WTC11 (cell line): ENCODE results near the gene NOS3. TPM values are rescaled to one million over a fixed set of nuclear protein-coding genes. Genes with fewer than 3 reads are reported as not detected.

Source experiments
- ATAC-seq: fragments of 200-7000 bp; cut with Tn5 transposase; 2 replicates; pipeline ENCODE4 v1.10.0; 2021; ENCODE audit warnings: mild to moderate bottlenecking, moderate library complexity
- CTCF ChIA-PET: fragments of 300-600 bp; sonication (Branson Sonifier 250); formaldehyde crosslinking; loops from one replicate; lab custom pipeline; 2021; ENCODE audit warnings: antibody characterized with exemption; lab: Charles Lee
- POLR2A ChIA-PET: fragments of 350-600 bp; sonication (Branson Sonifier 250); formaldehyde crosslinking; loops from one replicate; lab custom pipeline; 2021; ENCODE audit warnings: antibody characterized with exemption; lab: Charles Lee
- DNase-seq: peaks from one replicate; pipeline ENCODE4 v3.0.0; 2021; ENCODE audit warnings: low spot score
- H3K27ac Mint-ChIP-seq: 2 replicates; pipeline ENCODE4 v1.8.0; 2021; ENCODE audit warnings: mixed read lengths
- H3K27me3 Mint-ChIP-seq: 2 replicates; pipeline ENCODE4 v1.8.0; 2021; ENCODE audit warnings: low read depth, mild to moderate bottlenecking, moderate library complexity, mixed read lengths
- H3K36me3 Mint-ChIP-seq: 2 replicates; pipeline ENCODE4 v1.8.0; 2021; ENCODE audit warnings: mixed read lengths
- H3K4me1 Mint-ChIP-seq: 2 replicates; pipeline ENCODE4 v1.8.0; 2022; ENCODE audit warnings: mixed read lengths
- H3K4me3 Mint-ChIP-seq: 2 replicates; pipeline ENCODE4 v1.8.0; 2021; ENCODE audit warnings: mild to moderate bottlenecking, moderate library complexity, mixed read lengths
- H3K9me3 Mint-ChIP-seq: 2 replicates; pipeline ENCODE4 v1.8.0; 2021; ENCODE audit warnings: mixed read lengths
- ATF1 ChIP-seq: sonication (generic); formaldehyde crosslinking; IDR thresholded peaks from 2 replicates; pipeline ENCODE4 v1.8.1; 2023; ENCODE audit warnings: mild to moderate bottlenecking, moderate library complexity, missing genetic modification reagents
- ATF2 ChIP-seq: sonication (generic); formaldehyde crosslinking; IDR thresholded peaks from 2 replicates; pipeline ENCODE4 v1.8.1; 2022; ENCODE audit warnings: low read depth, missing genetic modification reagents, borderline replicate concordance
- ATF3 ChIP-seq: sonication (generic); formaldehyde crosslinking; conservative IDR thresholded peaks from 2 replicates; pipeline ENCODE4 v1.8.1; 2022; ENCODE audit warnings: mild to moderate bottlenecking, missing genetic modification reagents
- CBFB ChIP-seq: sonication (generic); formaldehyde crosslinking; IDR thresholded peaks from 2 replicates; pipeline ENCODE4 v1.8.1; 2022; ENCODE audit warnings: mild to moderate bottlenecking, low read depth, missing genetic modification reagents
- E2F4 ChIP-seq: sonication (generic); formaldehyde crosslinking; IDR thresholded peaks from 2 replicates; pipeline ENCODE4 v1.8.1; 2022; ENCODE audit warnings: low read depth, mild to moderate bottlenecking, moderate library complexity, missing genetic modification reagents, borderline replicate concordance
- FOXJ3 ChIP-seq: sonication (generic); formaldehyde crosslinking; IDR thresholded peaks from 2 replicates; pipeline ENCODE4 v1.9.0; 2021; ENCODE audit warnings: missing genetic modification reagents, mild to moderate bottlenecking, borderline replicate concordance
- FOXK1 ChIP-seq: sonication (generic); formaldehyde crosslinking; IDR thresholded peaks from 2 replicates; pipeline ENCODE4 v1.8.0; 2022; ENCODE audit warnings: mild to moderate bottlenecking, moderate library complexity, missing genetic modification reagents
- GRHL2 ChIP-seq: fragments of 250-450 bp; sonication (Bioruptor Pico); IDR thresholded peaks from 2 replicates; pipeline ENCODE4 v1.8.0; 2022; ENCODE audit warnings: mild to moderate bottlenecking, moderate library complexity; ENCODE audit not compliant: insufficient replicate concordance, severe bottlenecking
- GTF2I ChIP-seq: fragments of 250-450 bp; sonication (Bioruptor Pico); conservative IDR thresholded peaks from 2 replicates; pipeline ENCODE4 v1.4.0; 2021; ENCODE audit warnings: mild to moderate bottlenecking
- MYBL2 ChIP-seq: sonication (generic); formaldehyde crosslinking; IDR thresholded peaks from 2 replicates; pipeline ENCODE4 v1.8.1; 2023; ENCODE audit warnings: mild to moderate bottlenecking, moderate library complexity, missing genetic modification reagents
- NFYB ChIP-seq: sonication (generic); formaldehyde crosslinking; conservative IDR thresholded peaks from 2 replicates; pipeline ENCODE4 v1.8.0; 2022; ENCODE audit warnings: low read depth, missing genetic modification reagents
- NR3C1 ChIP-seq: sonication (generic); formaldehyde crosslinking; conservative IDR thresholded peaks from 2 replicates; pipeline ENCODE4 v1.8.1; 2023; ENCODE audit warnings: low read depth, mild to moderate bottlenecking, missing genetic modification reagents
- SMAD3 ChIP-seq: sonication (generic); formaldehyde crosslinking; IDR thresholded peaks from 2 replicates; pipeline ENCODE4 v1.8.0; 2022; ENCODE audit warnings: missing genetic modification reagents, mild to moderate bottlenecking, borderline replicate concordance
- SMAD4 ChIP-seq: sonication (generic); formaldehyde crosslinking; IDR thresholded peaks from 2 replicates; pipeline ENCODE4 v1.8.0; 2022; ENCODE audit warnings: mild to moderate bottlenecking, missing genetic modification reagents
- USF1 ChIP-seq: sonication (generic); formaldehyde crosslinking; IDR thresholded peaks from 2 replicates; pipeline ENCODE4 v1.8.0; 2022; ENCODE audit warnings: mild to moderate bottlenecking, missing genetic modification reagents
- ZBTB43 ChIP-seq: sonication (generic); formaldehyde crosslinking; IDR thresholded peaks from 2 replicates; pipeline ENCODE4 v1.8.1; 2023; ENCODE audit warnings: mild to moderate bottlenecking, missing genetic modification reagents
- ZNF138 ChIP-seq: sonication (generic); formaldehyde crosslinking; conservative IDR thresholded peaks from 2 replicates; pipeline ENCODE4 v1.8.1; 2022; ENCODE audit warnings: mild to moderate bottlenecking, moderate library complexity, missing genetic modification reagents
- total RNA-seq: library from RNA; stranded (reverse); gene quantifications from 3 replicates; pipeline ENCODE4 v1.2.3, GENCODE V29; 2021
- TF ChIP-seq, protein P1 (sequence below): sonication (generic); formaldehyde crosslinking; IDR thresholded peaks from 2 replicates; pipeline ENCODE4 v1.8.1; 2022; ENCODE audit warnings: mild to moderate bottlenecking, missing genetic modification reagents, moderate library complexity, borderline replicate concordance
- TF ChIP-seq, protein P2 (sequence below): fragments of 250-450 bp; sonication (Bioruptor Pico); IDR thresholded peaks from 2 replicates; pipeline ENCODE4 v1.9.0; 2021; ENCODE audit warnings: mild to moderate bottlenecking, borderline replicate concordance

NOS3 gene
- total RNA-seq, 1 experiment from 2014 or later, result 6.6 TPM

- peaks cover 4% of the 10 kb centered on the region; the same call in 1 of the 2 replicates for H3K36me3 Mint-ChIP-seq
- no peak for ATAC-seq
- H3K9me3 Mint-ChIP-seq, result no peaks in the 10 kb centered on the region
- peaks cover 5% of the 10 kb centered on the region for H3K27me3 Mint-ChIP-seq
- H3K27ac Mint-ChIP-seq, result no peak overlapping the region
- DNase-seq, result no peak
- ChIA-PET POLR2A (no interaction called here), CTCF (interaction anchor here (0.5 to 3.0 kb wide), 7 partner anchors 10 to 1073 kb away, joined by 3 to 9 read pairs (median 4); no protein-coding TSS in a partner anchor)
- peaks cover 26% of the 10 kb centered on the region for H3K4me1 Mint-ChIP-seq
- TF ChIP-seq, protein P1, sequence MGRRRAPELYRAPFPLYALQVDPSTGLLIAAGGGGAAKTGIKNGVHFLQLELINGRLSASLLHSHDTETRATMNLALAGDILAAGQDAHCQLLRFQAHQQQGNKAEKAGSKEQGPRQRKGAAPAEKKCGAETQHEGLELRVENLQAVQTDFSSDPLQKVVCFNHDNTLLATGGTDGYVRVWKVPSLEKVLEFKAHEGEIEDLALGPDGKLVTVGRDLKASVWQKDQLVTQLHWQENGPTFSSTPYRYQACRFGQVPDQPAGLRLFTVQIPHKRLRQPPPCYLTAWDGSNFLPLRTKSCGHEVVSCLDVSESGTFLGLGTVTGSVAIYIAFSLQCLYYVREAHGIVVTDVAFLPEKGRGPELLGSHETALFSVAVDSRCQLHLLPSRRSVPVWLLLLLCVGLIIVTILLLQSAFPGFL (CRISPR knock-in tag), result no peak
- TF ChIP-seq GTF2I (CRISPR knock-in tag), result no peak
- TF ChIP-seq ATF3 (CRISPR knock-in tag), result no peak
- no peak for TF ChIP-seq SMAD3 (CRISPR knock-in tag)
- TF ChIP-seq GRHL2, result no peak
- TF ChIP-seq FOXJ3 (CRISPR knock-in tag), result no peak
- no peak for TF ChIP-seq ZNF138 (CRISPR knock-in tag)
- no peak for TF ChIP-seq NR3C1
- no peak for TF ChIP-seq SMAD4 (CRISPR knock-in tag)
- TF ChIP-seq ZBTB43, result no peak
- TF ChIP-seq CBFB (CRISPR knock-in tag), result no peak
- no peak for TF ChIP-seq FOXK1 (CRISPR knock-in tag)
- TF ChIP-seq ATF2, result no peak
- no peak for TF ChIP-seq E2F4
- no peak for TF ChIP-seq NFYB (CRISPR knock-in tag)
- TF ChIP-seq ATF1, result no peak
- TF ChIP-seq MYBL2 (CRISPR knock-in tag), result no peak
- TF ChIP-seq, protein P2, sequence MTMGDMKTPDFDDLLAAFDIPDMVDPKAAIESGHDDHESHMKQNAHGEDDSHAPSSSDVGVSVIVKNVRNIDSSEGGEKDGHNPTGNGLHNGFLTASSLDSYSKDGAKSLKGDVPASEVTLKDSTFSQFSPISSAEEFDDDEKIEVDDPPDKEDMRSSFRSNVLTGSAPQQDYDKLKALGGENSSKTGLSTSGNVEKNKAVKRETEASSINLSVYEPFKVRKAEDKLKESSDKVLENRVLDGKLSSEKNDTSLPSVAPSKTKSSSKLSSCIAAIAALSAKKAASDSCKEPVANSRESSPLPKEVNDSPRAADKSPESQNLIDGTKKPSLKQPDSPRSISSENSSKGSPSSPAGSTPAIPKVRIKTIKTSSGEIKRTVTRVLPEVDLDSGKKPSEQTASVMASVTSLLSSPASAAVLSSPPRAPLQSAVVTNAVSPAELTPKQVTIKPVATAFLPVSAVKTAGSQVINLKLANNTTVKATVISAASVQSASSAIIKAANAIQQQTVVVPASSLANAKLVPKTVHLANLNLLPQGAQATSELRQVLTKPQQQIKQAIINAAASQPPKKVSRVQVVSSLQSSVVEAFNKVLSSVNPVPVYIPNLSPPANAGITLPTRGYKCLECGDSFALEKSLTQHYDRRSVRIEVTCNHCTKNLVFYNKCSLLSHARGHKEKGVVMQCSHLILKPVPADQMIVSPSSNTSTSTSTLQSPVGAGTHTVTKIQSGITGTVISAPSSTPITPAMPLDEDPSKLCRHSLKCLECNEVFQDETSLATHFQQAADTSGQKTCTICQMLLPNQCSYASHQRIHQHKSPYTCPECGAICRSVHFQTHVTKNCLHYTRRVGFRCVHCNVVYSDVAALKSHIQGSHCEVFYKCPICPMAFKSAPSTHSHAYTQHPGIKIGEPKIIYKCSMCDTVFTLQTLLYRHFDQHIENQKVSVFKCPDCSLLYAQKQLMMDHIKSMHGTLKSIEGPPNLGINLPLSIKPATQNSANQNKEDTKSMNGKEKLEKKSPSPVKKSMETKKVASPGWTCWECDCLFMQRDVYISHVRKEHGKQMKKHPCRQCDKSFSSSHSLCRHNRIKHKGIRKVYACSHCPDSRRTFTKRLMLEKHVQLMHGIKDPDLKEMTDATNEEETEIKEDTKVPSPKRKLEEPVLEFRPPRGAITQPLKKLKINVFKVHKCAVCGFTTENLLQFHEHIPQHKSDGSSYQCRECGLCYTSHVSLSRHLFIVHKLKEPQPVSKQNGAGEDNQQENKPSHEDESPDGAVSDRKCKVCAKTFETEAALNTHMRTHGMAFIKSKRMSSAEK (CRISPR knock-in tag), result no peak
- TF ChIP-seq USF1 (CRISPR knock-in tag), result no peak
- H3K4me3 Mint-ChIP-seq, result no peak overlapping the region
These were observed 37.5 kb upstream of the NOS3 start for GRCh38 chr7:150953061-150953997.
